Stimulated activated CD4-positive, alpha-beta T cell treated with anti-CD3 and anti-CD28 coated beads, Interleukin-12 subunit alpha, Interleukin-12 subunit beta, amount 100 ng/mL, for 24 hours (primary cell): ENCODE data around the gene NEK1.

Experiments used
- DNase-seq, 2 experiments: peaks; one replicate each; pipeline ENCODE4 v3.0.0-alpha.2; 2020; ENCODE audit warnings: low read depth in 2 of 2

NEK1 gene

DNA sequence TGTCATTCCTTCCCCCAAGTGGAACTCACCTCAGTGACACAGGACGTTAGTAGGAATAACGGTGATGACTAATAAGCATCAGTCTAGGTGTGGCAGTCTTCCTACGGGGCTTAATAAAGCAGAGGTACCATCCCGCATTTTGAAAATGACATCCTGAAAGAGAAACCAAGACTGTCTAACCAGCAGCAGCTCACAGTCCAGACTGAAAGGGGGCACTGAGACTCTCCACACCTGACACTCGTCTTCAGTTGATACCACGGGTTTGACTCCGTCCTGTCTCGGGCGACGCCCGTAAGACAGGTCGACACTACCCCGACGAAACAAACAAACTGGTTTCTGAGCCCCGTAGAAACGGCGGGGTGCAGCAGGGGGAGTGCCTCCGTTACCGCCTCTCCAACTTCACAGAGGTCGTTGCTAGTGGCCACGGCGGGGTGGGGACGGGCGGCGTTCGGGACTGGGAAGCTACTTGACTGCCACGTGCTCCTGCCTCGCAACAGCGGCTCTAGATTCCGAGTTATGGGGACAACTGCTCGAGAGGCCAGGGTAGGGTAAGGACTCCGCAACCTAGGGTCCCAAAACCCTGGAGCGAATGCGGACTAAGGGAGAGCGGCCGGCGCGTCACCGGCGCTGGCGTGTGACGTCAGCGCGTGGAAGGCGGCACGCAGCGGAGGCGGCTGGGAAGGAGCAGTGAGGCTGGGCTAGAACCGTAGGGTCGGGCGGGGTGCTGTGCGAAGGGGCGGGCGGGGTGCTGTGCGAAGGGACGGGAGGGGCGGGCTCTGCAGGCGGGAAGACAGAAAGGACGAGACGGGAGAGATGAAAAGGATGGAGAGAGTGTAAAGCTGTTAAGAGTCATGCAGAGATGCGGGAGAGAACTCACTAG is at the start of gene NEK1:
TSS of gene NEK1 (minus strand) at position 593 of the 880 bp plus-strand sequence. CDS start 9,953 bp downstream, outside the sequence.
- DNase-seq, result peak; percentile 83 to 86

- DNase-seq, result no peak
These were observed 49.4 kb upstream of the NEK1 start for GRCh38 chr4:169661761-169662160.

GRCh38 chr4:169660929-169661328 is 48.5 kb upstream of the NEK1 start:
- DNase-seq, result no peak

DNA sequence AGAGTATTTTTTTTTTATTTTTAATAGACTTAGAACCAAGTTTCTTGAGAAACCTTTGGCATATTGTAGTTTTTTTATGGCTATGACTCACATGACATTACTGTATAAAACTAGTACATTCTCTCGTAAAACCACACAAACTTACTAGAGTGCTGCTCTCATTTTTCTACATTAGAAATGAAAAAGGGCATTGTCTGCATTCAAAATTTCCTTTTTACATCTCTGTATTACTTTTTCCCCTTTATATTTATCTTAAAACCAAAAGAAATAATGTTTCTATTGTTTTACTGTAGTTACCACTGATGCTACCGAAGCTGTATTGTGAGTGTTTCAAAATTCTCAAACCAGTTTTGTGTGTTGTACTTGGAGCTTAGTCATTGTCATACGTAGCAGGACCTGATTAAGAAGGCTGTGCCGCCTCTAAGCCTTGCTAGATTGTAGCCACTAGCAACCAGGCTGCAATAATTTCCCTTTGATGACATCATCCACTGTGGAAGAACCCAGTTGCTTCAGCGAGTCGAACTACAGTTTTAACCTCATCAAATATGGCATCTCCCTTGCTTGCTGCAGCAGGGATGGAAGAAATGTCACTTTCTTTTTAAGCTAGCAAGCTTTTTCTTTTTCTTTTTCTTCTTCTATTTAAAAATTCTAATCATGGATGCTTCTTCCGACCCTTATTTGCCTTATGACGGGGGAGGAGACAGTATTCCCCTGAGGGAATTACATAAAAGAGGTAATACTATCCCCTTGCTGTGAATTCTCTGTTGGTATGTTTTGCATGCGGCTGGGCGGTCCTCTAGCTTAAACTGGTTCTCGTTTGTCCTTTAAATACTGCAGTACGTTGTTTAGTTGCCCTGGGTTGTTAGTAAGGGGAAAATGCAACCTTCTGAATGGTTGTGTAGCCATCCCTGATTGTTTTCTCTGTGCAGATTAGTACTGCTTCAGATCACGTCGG is 47.6 kb upstream of the NEK1 start:
- DNase-seq, result peak; percentile 30 to 36

DNA sequence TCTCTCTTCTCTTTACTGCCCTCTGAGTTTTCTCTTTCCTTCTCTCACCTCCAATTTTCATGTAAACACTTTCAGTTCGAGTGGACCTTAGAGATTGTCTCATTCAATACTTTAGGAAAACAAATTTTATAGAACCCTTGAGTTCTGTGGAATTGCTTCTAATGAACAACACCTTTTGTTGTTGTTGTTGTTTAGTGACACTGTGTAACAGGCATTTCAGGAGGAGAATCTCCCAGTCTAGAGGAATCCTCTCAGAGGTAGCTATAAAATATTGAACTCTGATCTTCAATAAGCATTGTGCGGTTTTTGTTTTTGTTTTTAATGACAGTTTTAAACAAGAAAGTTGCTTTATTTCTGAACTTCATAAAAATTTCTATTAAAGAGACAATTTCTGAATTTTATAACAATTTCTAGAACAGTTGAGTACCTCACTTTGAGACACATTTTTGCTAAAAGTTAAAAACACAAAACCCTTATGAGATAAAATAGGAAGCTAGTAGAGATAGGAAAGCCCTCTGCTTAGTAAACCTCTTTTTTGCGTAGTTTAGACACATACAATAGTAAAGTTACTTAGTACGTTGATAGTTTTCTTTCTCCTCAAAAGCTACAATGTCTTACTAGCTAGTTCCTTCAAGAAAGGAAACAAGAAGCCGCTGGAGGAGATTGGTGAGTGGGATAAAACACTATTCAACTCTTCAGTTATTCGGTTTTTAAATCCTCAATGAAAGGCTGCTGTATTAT is 46.8 kb upstream of the NEK1 start:
- no peak for DNase-seq

DNA sequence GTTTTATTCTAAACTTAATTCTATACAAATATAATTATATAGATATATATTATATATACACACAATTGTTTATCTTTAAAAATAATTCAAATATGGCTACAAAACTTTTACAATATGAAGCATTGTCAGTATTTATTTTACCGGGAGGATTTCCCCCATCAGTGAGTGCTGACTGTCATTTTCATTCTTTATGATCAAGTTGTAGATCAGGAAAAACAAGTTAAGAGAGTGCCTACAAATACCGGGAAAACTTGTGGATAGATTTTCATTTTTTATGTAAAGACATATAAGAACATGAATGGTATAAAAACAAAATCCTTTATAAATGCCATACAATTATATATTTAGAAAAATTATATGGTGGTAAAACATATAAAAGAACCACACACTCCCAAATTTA is 45.8 kb upstream of the NEK1 start:
- DNase-seq, result no peak

- no peak for DNase-seq
These were observed 45.2 kb upstream of the NEK1 start for GRCh38 chr4:169657470-169658107.

GRCh38 chr4:169655401-169655800 is 43.0 kb upstream of the NEK1 start:
- no peak for DNase-seq

GRCh38 chr4:169652535-169652934 is 40.2 kb upstream of the NEK1 start:
- no peak for DNase-seq

DNA sequence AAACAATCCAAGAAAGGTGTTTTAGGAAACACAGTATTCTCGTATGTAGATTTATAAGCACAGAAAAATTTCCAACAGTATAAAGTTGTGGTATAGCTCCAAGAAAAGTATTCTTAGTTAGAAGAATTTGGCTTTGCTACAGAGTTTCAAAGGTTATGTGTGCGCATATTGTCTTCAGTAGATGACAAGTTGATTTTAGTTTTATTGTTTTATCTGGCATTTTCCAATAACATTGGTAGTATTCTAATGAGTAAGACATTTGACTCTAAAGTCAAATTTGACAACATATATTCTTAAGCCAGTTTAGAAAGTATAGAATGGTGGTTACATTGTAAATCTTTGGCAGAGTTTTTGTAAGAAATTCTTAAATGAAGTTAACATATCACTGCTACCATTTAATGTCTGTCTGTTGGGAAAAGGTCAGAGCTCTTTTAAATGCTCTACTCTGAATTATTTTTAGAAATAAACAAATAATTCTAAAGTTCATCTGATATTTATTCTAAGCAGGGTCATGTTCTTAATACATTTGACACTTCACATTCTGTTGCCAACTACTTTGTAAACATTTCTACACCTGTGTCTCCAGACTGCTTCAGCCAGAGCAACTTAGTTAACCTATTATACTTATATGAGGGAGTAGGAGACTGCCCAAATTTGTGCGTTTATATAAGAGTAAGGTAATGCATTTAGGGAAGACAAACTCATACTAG is 38.0 kb upstream of the NEK1 start:
- DNase-seq, result no peak

GRCh38 chr4:169649545-169650226 is 37.3 kb upstream of the NEK1 start:
- no peak for DNase-seq

- no peak for DNase-seq
These were observed 33.2 kb upstream of the NEK1 start for GRCh38 chr4:169645627-169646026.

- DNase-seq, result no peak
These were observed 32.4 kb upstream of the NEK1 start for GRCh38 chr4:169644802-169645201.

GRCh38 chr4:169640261-169640870 is 28.0 kb upstream of the NEK1 start:
- no peak for DNase-seq

DNA sequence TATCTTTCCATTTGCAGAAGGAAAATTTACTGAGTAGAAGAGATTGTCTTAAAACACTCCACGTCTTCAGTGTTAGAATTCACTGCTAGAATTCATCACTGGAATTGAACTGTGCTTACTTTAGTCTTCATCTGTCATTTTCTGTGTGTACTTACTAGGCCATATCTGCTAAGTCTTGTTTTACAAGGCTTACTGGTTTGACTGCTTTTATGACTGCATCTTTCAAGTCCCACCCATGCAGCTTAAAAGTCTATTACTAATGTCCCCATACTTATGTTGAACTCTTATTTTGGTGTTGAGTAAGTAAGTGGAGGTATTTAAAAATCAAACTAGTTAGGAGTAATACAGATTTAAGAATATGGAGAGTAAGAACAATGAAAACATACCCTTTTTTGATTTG is 22.6 kb upstream of the NEK1 start:
- no peak for DNase-seq

DNA sequence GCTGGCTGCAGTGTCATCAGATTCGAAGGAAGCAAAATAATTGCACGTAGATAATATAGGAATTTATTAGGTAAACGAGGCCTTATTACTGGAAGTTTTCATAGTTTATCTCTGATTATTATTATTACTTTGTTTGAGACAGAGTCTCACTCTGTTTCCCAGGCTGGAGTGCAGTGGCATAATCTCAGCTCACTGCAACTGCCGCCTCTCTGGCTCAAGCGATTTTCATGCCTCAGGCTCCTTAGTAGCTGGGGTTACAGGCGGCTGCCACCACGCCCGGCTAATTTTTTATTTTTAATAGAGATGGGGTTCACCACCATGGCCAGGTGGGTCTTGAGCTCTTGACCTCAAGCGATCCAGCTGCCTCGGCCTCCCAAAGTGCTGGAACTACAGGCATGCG is 20.5 kb upstream of the NEK1 start:
- DNase-seq, result no peak

DNA sequence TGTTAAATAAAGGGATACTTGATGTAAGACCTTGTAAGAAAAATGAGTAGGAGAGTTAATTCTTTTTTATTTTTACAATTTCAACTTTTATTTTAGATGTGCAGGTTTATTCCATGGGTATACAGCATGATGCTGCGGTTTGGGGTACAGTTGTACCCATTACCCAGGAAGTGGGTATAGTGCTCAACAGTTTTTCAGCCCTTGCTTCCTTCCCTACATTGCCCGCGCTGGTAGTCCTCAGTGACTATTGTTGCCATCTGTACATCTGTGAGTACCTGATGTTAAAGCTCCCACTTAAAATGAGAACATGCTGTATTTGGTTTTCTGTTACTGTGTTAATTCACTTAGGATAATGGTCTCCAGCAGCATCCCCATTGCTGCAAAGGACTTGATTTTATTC is 17.7 kb upstream of the NEK1 start:
- no peak for DNase-seq

DNA sequence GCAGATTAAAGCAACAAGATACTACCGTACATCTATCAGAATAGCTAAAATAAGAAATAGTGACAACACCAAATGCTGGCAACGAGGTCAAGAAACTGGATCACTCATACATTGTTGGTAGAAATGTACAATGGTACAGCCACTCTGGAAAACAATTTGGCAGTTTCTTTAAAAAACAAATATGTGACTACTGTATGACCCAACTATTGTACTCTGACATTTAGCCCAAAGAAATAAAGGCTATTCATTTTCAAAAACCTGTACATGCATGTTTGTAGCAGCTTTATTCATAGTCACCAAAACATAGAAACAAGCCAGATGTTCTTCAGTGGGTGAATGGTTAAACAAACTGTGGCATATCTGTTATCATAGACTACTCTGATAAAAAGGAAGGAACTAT is 16.2 kb upstream of the NEK1 start:
- no peak for DNase-seq

DNA sequence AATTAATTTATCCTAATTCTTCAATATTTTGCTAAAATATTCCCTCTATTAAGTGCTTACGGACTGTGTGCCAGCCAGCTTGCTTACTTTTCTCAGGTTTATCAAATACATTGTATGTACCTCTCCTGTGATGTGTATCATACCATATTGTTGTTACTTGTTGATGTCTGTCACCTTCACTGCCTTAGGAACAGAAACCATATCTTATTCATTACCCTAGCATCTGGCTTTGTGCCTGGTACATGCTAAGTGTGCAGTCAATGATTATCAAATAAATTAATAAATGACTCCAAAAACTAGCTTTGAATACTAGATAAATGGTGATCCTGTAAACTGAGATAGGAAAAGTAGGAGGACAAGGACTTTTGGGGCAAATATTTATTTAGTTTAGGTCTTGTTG is 14.9 kb upstream of the NEK1 start:
- DNase-seq, result no peak
